Measurements from ENCODE around the gene LRRFIP2.
"Not testable (repeated sequence)": the region's sequence is repeated elsewhere in the genome, so short reads cannot be mapped to it uniquely, and the experiment has no call there.

LRRFIP2 gene, protein sequence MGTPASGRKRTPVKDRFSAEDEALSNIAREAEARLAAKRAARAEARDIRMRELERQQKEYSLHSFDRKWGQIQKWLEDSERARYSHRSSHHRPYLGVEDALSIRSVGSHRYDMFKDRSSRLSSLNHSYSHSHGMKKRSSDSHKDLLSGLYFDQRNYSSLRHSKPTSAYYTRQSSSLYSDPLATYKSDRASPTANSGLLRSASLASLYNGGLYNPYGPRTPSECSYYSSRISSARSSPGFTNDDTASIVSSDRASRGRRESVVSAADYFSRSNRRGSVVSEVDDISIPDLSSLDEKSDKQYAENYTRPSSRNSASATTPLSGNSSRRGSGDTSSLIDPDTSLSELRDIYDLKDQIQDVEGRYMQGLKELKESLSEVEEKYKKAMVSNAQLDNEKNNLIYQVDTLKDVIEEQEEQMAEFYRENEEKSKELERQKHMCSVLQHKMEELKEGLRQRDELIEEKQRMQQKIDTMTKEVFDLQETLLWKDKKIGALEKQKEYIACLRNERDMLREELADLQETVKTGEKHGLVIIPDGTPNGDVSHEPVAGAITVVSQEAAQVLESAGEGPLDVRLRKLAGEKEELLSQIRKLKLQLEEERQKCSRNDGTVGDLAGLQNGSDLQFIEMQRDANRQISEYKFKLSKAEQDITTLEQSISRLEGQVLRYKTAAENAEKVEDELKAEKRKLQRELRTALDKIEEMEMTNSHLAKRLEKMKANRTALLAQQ

GRCh38 chr3:37174532-37175126 lies at the start of gene LRRFIP2:
Gene LRRFIP2, minus strand, starts transcription at chr3:37174582. Its CDS starts 25,599 bp downstream, at chr3:37148983.
- Histone ChIP-seq H3K36me3 (replicated peaks) (peaks cover 4% of the 10 kb centered on the region), H3K9me3 (no peaks in the 10 kb centered on the region), H3K4me3 (peak within 1 kb of the TSS; percentile 81), H3K27me3 (ENCODE audit: low read depth) (no peaks in the 10 kb centered on the region), H3K4me1 (peaks cover 9% of the 10 kb centered on the region)
- in situ Hi-C loops (cut with MboI; ENCODE audit: low sequenced_read_pairs), result no loop called here
- DNase-seq (ENCODE audit: low spot score in 2 of 2), result no peak

GRCh38 chr3:37223576-37223975 lies 49.2 kb upstream of the LRRFIP2 start:
- in situ Hi-C loops (cut with MboI; ENCODE audit: low sequenced_read_pairs), result loop anchor here (25.0 kb wide), 1 partner anchor 486 kb away; no protein-coding TSS in a partner anchor
- Histone ChIP-seq H3K4me1 (no peaks in the 10 kb centered on the region), H3K4me3 (no peak overlapping the region), H3K9me3 (no peaks in the 10 kb centered on the region), H3K36me3 (replicated peaks) (no peaks in the 10 kb centered on the region), H3K27me3 (ENCODE audit: low read depth) (peaks cover 2% of the 10 kb centered on the region; the same call in 1 of the 2 replicates)
- no peak for DNase-seq (ENCODE audit: low spot score in 2 of 2)

DNA sequence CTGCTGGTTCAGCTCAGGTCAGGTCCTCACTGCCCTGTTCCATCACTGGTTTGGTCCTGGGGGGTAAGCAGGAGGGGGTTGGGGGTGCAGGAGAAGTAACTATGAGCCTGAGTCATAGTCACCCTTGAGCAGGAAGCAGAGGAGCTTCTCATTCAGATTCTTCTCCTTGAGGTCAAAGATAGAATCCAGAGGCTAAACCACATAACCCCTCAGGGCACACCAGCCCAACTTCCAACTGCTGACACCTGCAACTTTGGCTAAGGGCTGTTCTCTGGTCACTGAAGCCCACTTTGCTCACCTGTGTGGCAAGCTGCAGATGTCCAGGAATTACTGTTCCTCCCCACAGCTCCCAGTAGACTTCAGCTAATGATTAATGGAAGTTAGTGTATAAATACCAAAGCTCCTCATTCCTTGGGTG lies 48.8 kb upstream of the LRRFIP2 start:
- in situ Hi-C loops (cut with MboI; ENCODE audit: low sequenced_read_pairs), result loop anchor here (25.0 kb wide), 1 partner anchor 486 kb away; no protein-coding TSS in a partner anchor
- Histone ChIP-seq H3K27me3 (ENCODE audit: low read depth) (peaks cover 2% of the 10 kb centered on the region; the same call in 1 of the 2 replicates), H3K4me3 (no peak overlapping the region), H3K4me1 (no peaks in the 10 kb centered on the region), H3K9me3 (no peaks in the 10 kb centered on the region), H3K36me3 (replicated peaks) (no peaks in the 10 kb centered on the region)
- DNase-seq (ENCODE audit: low spot score in 2 of 2), result no peak

DNA sequence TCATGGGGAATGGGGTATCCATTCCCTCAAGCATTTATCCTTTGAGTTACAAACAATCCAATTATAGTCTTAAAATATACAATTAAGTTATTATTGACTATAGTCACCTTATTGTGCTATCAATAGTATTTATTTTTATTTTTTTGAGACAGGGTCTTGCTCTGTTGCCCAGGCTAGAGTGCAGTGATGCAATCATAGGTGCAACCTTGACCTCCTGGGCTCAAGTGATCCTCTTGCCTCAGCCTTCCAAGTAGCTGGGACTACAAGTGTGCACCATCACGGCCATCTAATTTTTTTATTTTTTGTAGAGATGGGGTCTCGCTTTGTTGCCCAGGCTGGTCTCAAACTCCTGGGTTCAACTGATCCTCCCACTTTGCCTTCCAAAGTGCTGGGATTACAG lies 48.2 kb upstream of the LRRFIP2 start:
- H3K27me3 ChIP-seq (ENCODE audit: low read depth); H3K4me1 ChIP-seq; H3K36me3 ChIP-seq (replicated peaks); H3K4me3 ChIP-seq; DNase-seq (ENCODE audit: low spot score in 2 of 2); H3K9me3 ChIP-seq: not testable (repeated sequence)
- in situ Hi-C loops (cut with MboI; ENCODE audit: low sequenced_read_pairs), result loop anchor here (25.0 kb wide), 1 partner anchor 485 kb away; no protein-coding TSS in a partner anchor

GRCh38 chr3:37221407-37221806 lies 47.0 kb upstream of the LRRFIP2 start:
- no peaks in the 10 kb centered on the region for H3K36me3 ChIP-seq (replicated peaks)
- H3K4me1 ChIP-seq, result no peaks in the 10 kb centered on the region
- no peak overlapping the region for H3K4me3 ChIP-seq
- H3K9me3 ChIP-seq, result no peaks in the 10 kb centered on the region
- no peak for DNase-seq (ENCODE audit: low spot score in 2 of 2)
- in situ Hi-C loops (cut with MboI; ENCODE audit: low sequenced_read_pairs), result loop anchor here (25.0 kb wide), 1 partner anchor 484 kb away; no protein-coding TSS in a partner anchor
- peaks cover 2% of the 10 kb centered on the region; the same call in 1 of the 2 replicates for H3K27me3 ChIP-seq (ENCODE audit: low read depth)

GRCh38 chr3:37219266-37219665 lies 44.9 kb upstream of the LRRFIP2 start:
- in situ Hi-C loops (cut with MboI; ENCODE audit: low sequenced_read_pairs), result loop anchor here (25.0 kb wide), 1 partner anchor 482 kb away; no protein-coding TSS in a partner anchor
- Histone ChIP-seq H3K4me3 (no peak overlapping the region), H3K4me1 (no peaks in the 10 kb centered on the region), H3K36me3 (replicated peaks) (no peaks in the 10 kb centered on the region), H3K27me3 (ENCODE audit: low read depth) (0 out of 2 replicates have a peak, but pooled peaks cover 2% of the 10 kb centered on the region), H3K9me3 (no peaks in the 10 kb centered on the region)
- DNase-seq (ENCODE audit: low spot score in 2 of 2), result no peak

GRCh38 chr3:37218206-37218605 lies 43.8 kb upstream of the LRRFIP2 start:
- Histone ChIP-seq H3K9me3 (no peaks in the 10 kb centered on the region), H3K4me3 (no peak overlapping the region), H3K4me1 (no peaks in the 10 kb centered on the region), H3K27me3 (ENCODE audit: low read depth) (no peaks in the 10 kb centered on the region), H3K36me3 (replicated peaks) (no peaks in the 10 kb centered on the region)
- in situ Hi-C loops (cut with MboI; ENCODE audit: low sequenced_read_pairs), result loop anchor here (25.0 kb wide), 1 partner anchor 481 kb away; no protein-coding TSS in a partner anchor
- DNase-seq (ENCODE audit: low spot score in 2 of 2), result no peak

DNA sequence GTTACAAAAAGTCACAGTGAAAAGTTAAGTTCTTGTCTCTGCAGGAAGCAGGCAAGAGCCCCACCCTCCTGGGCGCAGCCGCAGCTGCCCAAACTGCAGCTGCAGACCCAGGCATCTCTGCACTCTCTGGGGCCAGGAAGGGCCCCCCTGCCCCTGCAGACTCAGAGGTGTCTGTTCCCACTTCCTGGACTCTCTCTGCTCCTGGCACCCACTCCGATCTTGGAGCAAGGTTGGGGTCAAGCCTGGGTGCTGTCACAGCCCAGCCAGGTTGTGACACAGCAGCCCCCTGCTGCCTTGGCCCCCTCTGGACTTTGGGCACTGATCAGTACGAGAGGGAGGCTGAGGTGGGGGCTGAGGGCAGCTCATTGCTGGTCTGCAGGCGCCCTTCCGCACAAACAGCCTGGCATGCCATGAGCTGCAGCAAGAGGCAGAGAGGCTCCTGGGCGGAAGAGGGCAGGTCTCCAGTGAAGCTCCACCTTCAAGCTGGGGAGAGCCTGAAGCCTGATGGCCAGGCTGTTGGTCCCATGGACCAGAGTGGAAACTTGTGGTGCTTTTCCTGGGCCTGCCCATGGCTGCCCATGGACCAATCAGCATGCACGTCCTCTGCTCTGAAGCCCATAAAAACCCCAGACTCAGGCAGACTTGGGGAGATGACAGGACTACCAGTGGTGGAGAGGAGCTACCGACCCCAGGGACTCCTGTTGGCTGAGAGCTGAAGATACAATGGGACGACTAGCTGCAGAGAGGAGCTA lies 42.9 kb upstream of the LRRFIP2 start:
- H3K4me1 ChIP-seq, result no peaks in the 10 kb centered on the region
- DNase-seq (ENCODE audit: low spot score in 2 of 2), result no peak
- in situ Hi-C loops (cut with MboI; ENCODE audit: low sequenced_read_pairs), result loop anchor here (25.0 kb wide), 1 partner anchor 480 kb away; no protein-coding TSS in a partner anchor
- no peak overlapping the region for H3K4me3 ChIP-seq
- H3K36me3 ChIP-seq (replicated peaks), result no peaks in the 10 kb centered on the region
- no peaks in the 10 kb centered on the region for H3K27me3 ChIP-seq (ENCODE audit: low read depth)
- no peaks in the 10 kb centered on the region for H3K9me3 ChIP-seq

DNA sequence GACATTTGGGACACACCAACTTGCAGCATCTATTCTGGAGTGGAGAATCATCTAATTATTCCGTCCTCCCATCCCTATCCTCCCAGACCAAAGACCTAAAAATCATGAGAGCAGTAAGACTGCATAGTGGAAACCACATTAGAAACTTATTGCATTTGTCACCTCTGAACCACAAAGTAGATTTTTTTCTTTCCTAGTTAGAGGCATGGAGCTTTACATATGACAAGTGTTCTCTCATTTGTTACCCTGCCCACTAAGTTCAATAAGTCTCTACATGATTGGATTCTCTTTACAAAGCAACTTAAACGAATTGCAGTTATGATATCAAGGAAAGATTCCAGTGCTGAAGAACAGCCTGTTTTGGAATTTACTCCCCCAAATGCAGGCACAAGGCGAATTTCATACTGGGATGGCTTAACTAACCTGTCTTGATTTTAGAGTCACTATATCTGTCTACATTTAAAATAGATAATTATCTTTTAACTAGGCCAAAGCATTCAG lies 42.3 kb upstream of the LRRFIP2 start:
- Histone ChIP-seq H3K9me3 (no peaks in the 10 kb centered on the region), H3K36me3 (replicated peaks) (no peaks in the 10 kb centered on the region), H3K4me3 (no peak overlapping the region), H3K4me1 (no peaks in the 10 kb centered on the region), H3K27me3 (ENCODE audit: low read depth) (no peaks in the 10 kb centered on the region)
- DNase-seq (ENCODE audit: low spot score in 2 of 2), result no peak
- in situ Hi-C loops (cut with MboI; ENCODE audit: low sequenced_read_pairs), result loop anchor here (25.0 kb wide), 1 partner anchor 479 kb away; no protein-coding TSS in a partner anchor

- Histone ChIP-seq H3K4me3 (no peak overlapping the region), H3K9me3 (no peaks in the 10 kb centered on the region), H3K27me3 (ENCODE audit: low read depth) (no peaks in the 10 kb centered on the region), H3K4me1 (no peaks in the 10 kb centered on the region), H3K36me3 (replicated peaks) (no peaks in the 10 kb centered on the region)
- in situ Hi-C loops (cut with MboI; ENCODE audit: low sequenced_read_pairs), result loop anchor here (25.0 kb wide), 1 partner anchor 477 kb away; no protein-coding TSS in a partner anchor
- no peak for DNase-seq (ENCODE audit: low spot score in 2 of 2)
These were observed 39.7 kb upstream of the LRRFIP2 start for GRCh38 chr3:37214076-37214475.

DNA sequence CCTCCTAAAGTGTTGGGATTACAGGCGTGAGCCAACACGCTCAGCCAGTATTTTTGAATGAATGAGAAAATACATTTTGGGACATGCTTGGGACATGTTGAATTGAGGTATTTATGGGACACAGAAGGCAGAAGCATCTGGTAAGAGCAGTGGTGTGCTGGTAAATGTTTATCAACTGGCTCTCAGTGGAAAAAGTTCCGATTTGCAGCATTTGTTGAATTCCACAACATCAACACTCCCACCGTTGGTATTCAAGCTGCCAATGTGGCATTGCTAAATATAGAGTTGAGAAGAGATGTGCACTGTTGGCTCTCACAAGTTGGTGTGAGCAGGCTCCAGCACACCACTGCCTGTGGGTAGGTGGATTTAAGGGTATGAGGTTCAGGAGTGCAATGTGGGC lies 35.8 kb upstream of the LRRFIP2 start:
- Histone ChIP-seq H3K9me3 (no peaks in the 10 kb centered on the region), H3K4me1 (no peaks in the 10 kb centered on the region), H3K4me3 (no peak overlapping the region), H3K36me3 (replicated peaks) (no peaks in the 10 kb centered on the region), H3K27me3 (ENCODE audit: low read depth) (no peaks in the 10 kb centered on the region)
- in situ Hi-C loops (cut with MboI; ENCODE audit: low sequenced_read_pairs), result loop anchor here (25.0 kb wide), 1 partner anchor 473 kb away; no protein-coding TSS in a partner anchor
- DNase-seq (ENCODE audit: low spot score in 2 of 2), result no peak

DNA sequence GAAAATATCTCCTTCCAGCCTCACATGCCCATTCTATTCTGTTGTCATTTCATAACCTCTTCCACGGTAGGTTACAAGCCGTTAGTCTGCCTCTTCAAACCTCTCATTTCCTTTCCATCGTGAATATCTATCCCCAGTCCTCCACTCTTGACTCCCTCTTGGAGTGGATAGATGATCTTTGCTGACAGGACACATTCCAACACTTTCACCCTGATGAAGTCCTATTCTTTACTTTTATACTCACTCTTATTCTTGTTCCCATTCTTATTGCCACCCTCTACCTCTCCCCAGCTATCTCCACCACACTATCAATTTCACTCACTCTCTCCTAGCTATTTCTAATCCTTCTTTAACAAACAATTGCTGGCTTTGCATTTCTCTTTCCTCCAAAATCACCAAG lies 34.2 kb upstream of the LRRFIP2 start:
- not testable (repeated sequence) for H3K4me1 ChIP-seq; H3K9me3 ChIP-seq; DNase-seq (ENCODE audit: low spot score in 2 of 2); H3K27me3 ChIP-seq (ENCODE audit: low read depth); H3K36me3 ChIP-seq (replicated peaks); H3K4me3 ChIP-seq
- in situ Hi-C loops (cut with MboI; ENCODE audit: low sequenced_read_pairs), result loop anchor here (25.0 kb wide), 1 partner anchor 471 kb away; no protein-coding TSS in a partner anchor

- H3K4me3 ChIP-seq; H3K27me3 ChIP-seq (ENCODE audit: low read depth); H3K36me3 ChIP-seq (replicated peaks); DNase-seq (ENCODE audit: low spot score in 2 of 2); H3K9me3 ChIP-seq; H3K4me1 ChIP-seq: not testable (repeated sequence)
- in situ Hi-C loops (cut with MboI; ENCODE audit: low sequenced_read_pairs), result loop anchor here (25.0 kb wide), 1 partner anchor 471 kb away; no protein-coding TSS in a partner anchor
These were observed 33.6 kb upstream of the LRRFIP2 start for GRCh38 chr3:37208008-37208407.
